Measurements from ENCODE around the gene NOP14.

Gene NOP14

GRCh38 chr4:2982012-2982411, 18.8 kb upstream of the NOP14 start:
- Mint-ChIP-seq H3K9me3 (peaks cover 6% of the 10 kb centered on the region), H3K27ac (no peak overlapping the region), H3K27me3 (ENCODE audit: low read depth, poor library complexity) (peaks cover 15% of the 10 kb centered on the region), H3K36me3 (ENCODE audit: low read depth) (no peaks in the 10 kb centered on the region), H3K4me1 (no peaks in the 10 kb centered on the region), H3K4me3 (no peak overlapping the region)
- DNase-seq = no peak
- no peak for TF ChIP-seq CTCF (IDR thresholded peaks at IDR 0.05)

GRCh38 chr4:2981256-2981819, 18.1 kb upstream of the NOP14 start:
- peaks cover 4% of the 10 kb centered on the region for H3K9me3 Mint-ChIP-seq
- DNase-seq = no peak
- H3K4me3 Mint-ChIP-seq = no peak overlapping the region
- no peak for TF ChIP-seq CTCF (IDR thresholded peaks at IDR 0.05)
- no peaks in the 10 kb centered on the region for H3K36me3 Mint-ChIP-seq (ENCODE audit: low read depth)
- peaks cover 15% of the 10 kb centered on the region for H3K27me3 Mint-ChIP-seq (ENCODE audit: low read depth, poor library complexity)
- H3K27ac Mint-ChIP-seq = no peak overlapping the region
- no peaks in the 10 kb centered on the region for H3K4me1 Mint-ChIP-seq

GRCh38 chr4:2977211-2978088, 14.2 kb upstream of the NOP14 start:
- H3K36me3 Mint-ChIP-seq (ENCODE audit: low read depth) = no peaks in the 10 kb centered on the region
- H3K9me3 Mint-ChIP-seq = no peaks in the 10 kb centered on the region
- H3K4me1 Mint-ChIP-seq = peaks cover 13% of the 10 kb centered on the region
- peaks cover 18% of the 10 kb centered on the region for H3K27me3 Mint-ChIP-seq (ENCODE audit: low read depth, poor library complexity)
- no peak overlapping the region for H3K4me3 Mint-ChIP-seq
- H3K27ac Mint-ChIP-seq = peak overlapping the region; percentile 38
- no peak for DNase-seq
- TF ChIP-seq CTCF (IDR thresholded peaks at IDR 0.05) = no peak

GRCh38 chr4:2971275-2971674, 8.1 kb upstream of the NOP14 start:
- no peak for TF ChIP-seq CTCF (IDR thresholded peaks at IDR 0.05)
- H3K27me3 Mint-ChIP-seq (ENCODE audit: low read depth, poor library complexity) = peaks cover 6% of the 10 kb centered on the region
- peak overlapping the region; percentile 35 for H3K27ac Mint-ChIP-seq
- H3K36me3 Mint-ChIP-seq (ENCODE audit: low read depth) = no peaks in the 10 kb centered on the region
- no peak overlapping the region for H3K4me3 Mint-ChIP-seq
- no peak for DNase-seq
- H3K4me1 Mint-ChIP-seq = peaks cover 26% of the 10 kb centered on the region
- H3K9me3 Mint-ChIP-seq = no peaks in the 10 kb centered on the region

- Mint-ChIP-seq H3K27ac (no peak overlapping the region), H3K27me3 (ENCODE audit: low read depth, poor library complexity) (peaks cover 6% of the 10 kb centered on the region), H3K36me3 (ENCODE audit: low read depth) (peaks cover 5% of the 10 kb centered on the region), H3K4me3 (no peak overlapping the region), H3K9me3 (no peaks in the 10 kb centered on the region), H3K4me1 (peaks cover 33% of the 10 kb centered on the region)
- TF ChIP-seq CTCF (IDR thresholded peaks at IDR 0.05) = no peak
- no peak for DNase-seq
Measured at GRCh38 chr4:2968381-2968780, 5.2 kb upstream of the NOP14 start.
